ENCODE data around the gene RTN4.

DNA sequence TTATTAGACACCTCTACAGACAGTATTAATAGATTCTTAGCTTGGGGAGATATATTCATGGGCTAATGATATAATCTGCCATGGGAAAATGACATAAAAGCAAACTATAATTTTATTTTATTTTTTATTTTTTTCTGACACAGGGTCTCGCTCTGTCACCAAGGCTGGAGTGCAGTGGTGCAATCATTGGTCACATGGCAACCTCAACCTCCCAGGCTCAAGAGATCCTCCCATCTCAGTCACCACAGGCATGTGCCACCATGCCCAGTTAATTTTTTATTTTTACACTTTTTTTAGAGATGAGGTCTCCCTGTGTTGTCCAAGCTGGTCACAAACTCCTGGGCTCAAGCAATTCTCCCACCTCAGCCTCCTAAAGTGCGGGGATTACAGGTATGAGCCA lies 39.3 kb downstream of the RTN4 start:
- TF ChIP-seq EP300 (IDR thresholded peaks at IDR 0.05), result no peak
- TF ChIP-seq, protein P1, sequence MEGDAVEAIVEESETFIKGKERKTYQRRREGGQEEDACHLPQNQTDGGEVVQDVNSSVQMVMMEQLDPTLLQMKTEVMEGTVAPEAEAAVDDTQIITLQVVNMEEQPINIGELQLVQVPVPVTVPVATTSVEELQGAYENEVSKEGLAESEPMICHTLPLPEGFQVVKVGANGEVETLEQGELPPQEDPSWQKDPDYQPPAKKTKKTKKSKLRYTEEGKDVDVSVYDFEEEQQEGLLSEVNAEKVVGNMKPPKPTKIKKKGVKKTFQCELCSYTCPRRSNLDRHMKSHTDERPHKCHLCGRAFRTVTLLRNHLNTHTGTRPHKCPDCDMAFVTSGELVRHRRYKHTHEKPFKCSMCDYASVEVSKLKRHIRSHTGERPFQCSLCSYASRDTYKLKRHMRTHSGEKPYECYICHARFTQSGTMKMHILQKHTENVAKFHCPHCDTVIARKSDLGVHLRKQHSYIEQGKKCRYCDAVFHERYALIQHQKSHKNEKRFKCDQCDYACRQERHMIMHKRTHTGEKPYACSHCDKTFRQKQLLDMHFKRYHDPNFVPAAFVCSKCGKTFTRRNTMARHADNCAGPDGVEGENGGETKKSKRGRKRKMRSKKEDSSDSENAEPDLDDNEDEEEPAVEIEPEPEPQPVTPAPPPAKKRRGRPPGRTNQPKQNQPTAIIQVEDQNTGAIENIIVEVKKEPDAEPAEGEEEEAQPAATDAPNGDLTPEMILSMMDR (IDR thresholded peaks at IDR 0.05), result no peak
